Endodermal cell (in vitro differentiated cells): ENCODE results near the gene DEPDC1B. TPM values are rescaled to one million over a fixed set of nuclear protein-coding genes. Genes with fewer than 3 reads are reported as not detected.

Experiments used
- DNase-seq: peaks from one replicate; pipeline ENCODE4 v3.0.0-alpha.2; 2017
- H3K27ac ChIP-seq: 2 replicates; pipeline ENCODE4 v1.5.1; 2013; ENCODE audit warnings: mild to moderate bottlenecking, low read depth, low read length, moderate library complexity
- H3K27me3 ChIP-seq: 2 replicates; pipeline ENCODE4 v1.6.1; 2013; ENCODE audit warnings: mild to moderate bottlenecking, low read length, moderate library complexity; ENCODE audit not compliant: insufficient read depth, control insufficient read depth, poor library complexity, severe bottlenecking
- H3K36me3 ChIP-seq: 2 replicates; pipeline ENCODE4 v1.7.0; 2013; ENCODE audit warnings: mild to moderate bottlenecking, low read length, moderate library complexity; ENCODE audit not compliant: control insufficient read depth, insufficient read depth
- H3K4me1 ChIP-seq: one replicate; pipeline ENCODE4 v1.7.0; 2013; ENCODE audit warnings: low read length; ENCODE audit not compliant: control insufficient read depth, insufficient read depth
- H3K4me3 ChIP-seq: 2 replicates; pipeline ENCODE4 v1.5.1; 2013; ENCODE audit warnings: mild to moderate bottlenecking, low read length, moderate library complexity
- H3K9ac ChIP-seq: 2 replicates; pipeline ENCODE4 v1.6.1; 2013; ENCODE audit warnings: mild to moderate bottlenecking, low read length, moderate library complexity; ENCODE audit not compliant: poor library complexity, severe bottlenecking; ENCODE audit errors: extremely low read depth
- H3K9me3 ChIP-seq: 2 replicates; pipeline ENCODE4 v1.6.1; 2013; ENCODE audit warnings: mild to moderate bottlenecking, low read length, moderate library complexity; ENCODE audit not compliant: control insufficient read depth
- H3K27ac Mint-ChIP-seq: 2 replicates; pipeline ENCODE4 v1.8.0; 2020; ENCODE audit warnings: mixed read lengths
- H3K27me3 Mint-ChIP-seq: 2 replicates; pipeline ENCODE4 v1.8.0; 2021; ENCODE audit warnings: mild to moderate bottlenecking, mixed read lengths; ENCODE audit not compliant: insufficient read depth
- H3K36me3 Mint-ChIP-seq: 2 replicates; pipeline ENCODE4 v1.8.0; 2020; ENCODE audit warnings: low read depth, mixed read lengths
- H3K4me1 Mint-ChIP-seq: 2 replicates; pipeline ENCODE4 v1.8.0; 2020; ENCODE audit warnings: mixed read lengths
- H3K4me3 Mint-ChIP-seq: 2 replicates; pipeline ENCODE4 v1.8.0; 2020; ENCODE audit warnings: mild to moderate bottlenecking, moderate library complexity, mixed read lengths
- H3K9me3 Mint-ChIP-seq: 2 replicates; pipeline ENCODE4 v1.8.0; 2020; ENCODE audit warnings: mild to moderate bottlenecking, mixed read lengths
- CTCF ChIP-seq: fragments of 200-600 bp; sonication (generic); conservative IDR thresholded peaks from 2 replicates; pipeline ENCODE4 v1.5.0; 2021; ENCODE audit warnings: antibody characterized with exemption, mild to moderate bottlenecking
- WGBS, 2 experiments: methylation state at CpG; one replicate each; pipeline versions ENCODE4 v1.1.5 to v1.1.7; 2013; ENCODE audit warnings: missing lambda C conversion rate in 2 of 2, mixed read lengths in 1 of 2; ENCODE audit not compliant: insufficient coverage in 1 of 2, insufficient read length in 1 of 2; 5-methylcytosine and 5-hydroxymethylcytosine counted together
- total RNA-seq, 2 donors: library from RNA; stranded (reverse); fragmentation: NEBNext Ultra II Directional in 1 of 2; extraction: Animal tissue kit (Norgen Biotek cat#: 25700) in 1 of 2; gene quantifications; 2 replicates in 1 of 2; 3 replicates in 1 of 2; pipeline ENCODE4 v1.2.1, GENCODE V29; 2021

DEPDC1B gene
- total RNA-seq, 2 donors from 2014 or later: 32.2 to 42.1 TPM

GRCh38 chr5:60700416-60700757, 421 bp upstream of the DEPDC1B start:
- H3K4me1 Mint-ChIP-seq: peaks cover 13% of the 10 kb centered on the region
- Histone ChIP-seq H3K9me3 (peaks cover 2% of the 10 kb centered on the region), H3K4me1 (no peaks in the 10 kb centered on the region), H3K9ac (peak overlapping the region; percentile 79), H3K36me3 (no peaks in the 10 kb centered on the region), H3K27ac (no peak overlapping the region), H3K27me3 (peaks cover 13% of the 10 kb centered on the region), H3K4me3 (peak overlapping the region; percentile 88)
- no peak for TF ChIP-seq CTCF
- no peaks in the 10 kb centered on the region for H3K9me3 Mint-ChIP-seq
- no peak for DNase-seq
- H3K4me3 Mint-ChIP-seq: peak overlapping the region; percentile 85
- peaks cover 2% of the 10 kb centered on the region for H3K36me3 Mint-ChIP-seq
- H3K27ac Mint-ChIP-seq: peak overlapping the region; percentile 94
- 19 to 53% methylated on average over 8 to 16 of the region's 16 CpGs for WGBS, 2 experiments
- H3K27me3 Mint-ChIP-seq: peaks cover 9% of the 10 kb centered on the region

GRCh38 chr5:60699288-60699608, 718 bp downstream of the DEPDC1B start:
- H3K4me3 Mint-ChIP-seq: peak overlapping the region; percentile 85
- DNase-seq: no peak
- H3K9me3 Mint-ChIP-seq: peaks cover 4% of the 10 kb centered on the region
- WGBS, 2 experiments: 0% methylated on average over 7 to 9 of the region's 9 CpGs
- peak overlapping the region; percentile 98 for H3K27ac ChIP-seq
- no peaks in the 10 kb centered on the region for H3K36me3 ChIP-seq
- H3K4me1 ChIP-seq: no peaks in the 10 kb centered on the region
- TF ChIP-seq CTCF: no peak
- peak overlapping the region; percentile 94 for H3K27ac Mint-ChIP-seq
- H3K9ac ChIP-seq: peak overlapping the region; percentile 79
- H3K36me3 Mint-ChIP-seq: peaks cover 7% of the 10 kb centered on the region
- H3K27me3 Mint-ChIP-seq: peaks cover 9% of the 10 kb centered on the region
- peaks cover 7% of the 10 kb centered on the region for H3K9me3 ChIP-seq
- H3K4me1 Mint-ChIP-seq: peaks cover 13% of the 10 kb centered on the region
- H3K4me3 ChIP-seq: peak overlapping the region; percentile 88
- H3K27me3 ChIP-seq: peaks cover 13% of the 10 kb centered on the region

- H3K4me1 ChIP-seq: no peaks in the 10 kb centered on the region
- Mint-ChIP-seq H3K4me3 (peak overlapping the region; percentile 85), H3K36me3 (peaks cover 13% of the 10 kb centered on the region), H3K27ac (no peak overlapping the region), H3K9me3 (peaks cover 4% of the 10 kb centered on the region), H3K27me3 (peaks cover 4% of the 10 kb centered on the region), H3K4me1 (peaks cover 13% of the 10 kb centered on the region)
- no peak overlapping the region for H3K9ac ChIP-seq
- no peak overlapping the region for H3K27ac ChIP-seq
- peaks cover 6% of the 10 kb centered on the region for H3K27me3 ChIP-seq
- WGBS, 2 experiments: 94 to 100% methylated on average over 3 to 7 of the region's 7 CpGs
- no peak for TF ChIP-seq CTCF
- peaks cover 7% of the 10 kb centered on the region for H3K9me3 ChIP-seq
- H3K36me3 ChIP-seq: no peaks in the 10 kb centered on the region
- H3K4me3 ChIP-seq: peak overlapping the region; percentile 88
- no peak for DNase-seq
Observed at GRCh38 chr5:60698336-60698735, 1.6 kb downstream of the DEPDC1B start.
